ENCODE data around the gene GAP43. TPM values are rescaled to one million over a fixed set of nuclear protein-coding genes. Genes with fewer than 3 reads are reported as not detected.

The GAP43 gene
- total RNA-seq, 1 experiment from 2014 or later: 0.71 TPM

GRCh38 chr3:115662356-115662755 is 39.0 kb downstream of the GAP43 start:
- DNase-seq (ENCODE audit: low read depth): no peak

GRCh38 chr3:115663414-115663813 is 40.1 kb downstream of the GAP43 start:
- no peak for DNase-seq (ENCODE audit: low read depth)

- DNase-seq (ENCODE audit: low read depth): no peak
Observed at GRCh38 chr3:115666081-115666480, 42.8 kb downstream of the GAP43 start.

GRCh38 chr3:115666920-115667737 is 43.8 kb downstream of the GAP43 start:
- DNase-seq (ENCODE audit: low read depth): peak; percentile 32

- DNase-seq (ENCODE audit: low read depth): no peak
Observed at GRCh38 chr3:115667738-115668065, 44.4 kb downstream of the GAP43 start.

- no peak for DNase-seq (ENCODE audit: low read depth)
Observed at GRCh38 chr3:115670911-115671310, 47.6 kb downstream of the GAP43 start.

- peak; percentile 22 for DNase-seq (ENCODE audit: low read depth)
Observed at GRCh38 chr3:115671761-115672455, 48.6 kb downstream of the GAP43 start.

GRCh38 chr3:115673881-115674280 is 50.6 kb downstream of the GAP43 start:
- DNase-seq (ENCODE audit: low read depth): no peak

GRCh38 chr3:115676336-115676735 is 53.0 kb downstream of the GAP43 start:
- no peak for DNase-seq (ENCODE audit: low read depth)

GRCh38 chr3:115680803-115681345 is 57.6 kb downstream of the GAP43 start:
- DNase-seq (ENCODE audit: low read depth): peak; percentile 55

- DNase-seq (ENCODE audit: low read depth): no peak
Observed at GRCh38 chr3:115681736-115682135, 58.4 kb downstream of the GAP43 start.

- DNase-seq (ENCODE audit: low read depth): no peak
Observed at GRCh38 chr3:115683305-115683704, 60.0 kb downstream of the GAP43 start.

- DNase-seq (ENCODE audit: low read depth): no peak
Observed at GRCh38 chr3:115683773-115684172, 60.5 kb downstream of the GAP43 start.

- DNase-seq (ENCODE audit: low read depth): no peak
Observed at GRCh38 chr3:115685097-115685496, 61.8 kb downstream of the GAP43 start.

GRCh38 chr3:115687721-115688120 is 64.4 kb downstream of the GAP43 start:
- no peak for DNase-seq (ENCODE audit: low read depth)

- DNase-seq (ENCODE audit: low read depth): no peak
Observed at GRCh38 chr3:115688418-115688817, 65.1 kb downstream of the GAP43 start.

GRCh38 chr3:115689928-115690327 is 66.6 kb downstream of the GAP43 start:
- DNase-seq (ENCODE audit: low read depth): no peak

GRCh38 chr3:115691964-115692363 is 68.7 kb downstream of the GAP43 start:
- DNase-seq (ENCODE audit: low read depth): no peak

GRCh38 chr3:115692887-115693524 is 69.7 kb downstream of the GAP43 start:
- DNase-seq (ENCODE audit: low read depth): peak; percentile 85

GRCh38 chr3:115693868-115694267 is 70.6 kb downstream of the GAP43 start:
- no peak for DNase-seq (ENCODE audit: low read depth)

GRCh38 chr3:115695090-115695489 is 71.8 kb downstream of the GAP43 start:
- DNase-seq (ENCODE audit: low read depth): no peak

- DNase-seq (ENCODE audit: low read depth): peak; percentile 80
Observed at GRCh38 chr3:115697263-115698053, 74.1 kb downstream of the GAP43 start.
